CD8-positive, alpha-beta memory T cell (primary cell): ENCODE data around the gene WASF2. TPM values are rescaled to one million over a fixed set of nuclear protein-coding genes. Genes with fewer than 3 reads are reported as not detected.

Experiments
- CTCF ChIA-PET: fragments of 350-600 bp; sonication (Branson Sonifier 250); formaldehyde crosslinking; loops from one replicate; lab custom pipeline; 2021; ENCODE audit warnings: antibody characterized with exemption; lab: Charles Lee
- POLR2A ChIA-PET: fragments of 350-600 bp; sonication (Branson Sonifier 250); formaldehyde crosslinking; loops from one replicate; lab custom pipeline; 2021; ENCODE audit warnings: antibody characterized with exemption; lab: Charles Lee
- DNase-seq, 5 donors: peaks; one replicate each; pipeline versions ENCODE4 v3.0.0 to v3.0.0-alpha.2; 2020 to 2022; ENCODE audit warnings: mixed read lengths in 1 of 5
- H3K27ac ChIP-seq: one replicate; pipeline ENCODE4 v1.7.0; 2013; ENCODE audit warnings: low read depth, mild to moderate bottlenecking, low read length, moderate library complexity
- H3K27me3 ChIP-seq: 2 replicates; pipeline ENCODE4 v1.7.0; 2013; ENCODE audit warnings: low read length, mild to moderate bottlenecking; ENCODE audit not compliant: insufficient read depth, poor library complexity, severe bottlenecking
- H3K36me3 ChIP-seq: 2 replicates; pipeline ENCODE4 v1.7.0; 2013; ENCODE audit warnings: mild to moderate bottlenecking, low read length, moderate library complexity; ENCODE audit not compliant: insufficient read depth
- H3K4me1 ChIP-seq: 2 replicates; pipeline ENCODE4 v1.7.0; 2013; ENCODE audit warnings: mild to moderate bottlenecking, low read length, moderate library complexity; ENCODE audit not compliant: insufficient read depth
- H3K4me3 ChIP-seq: 2 replicates; pipeline ENCODE4 v1.7.0; 2013; ENCODE audit warnings: mild to moderate bottlenecking, low read length
- H3K9me3 ChIP-seq: 2 replicates; pipeline ENCODE4 v1.7.0; 2013; ENCODE audit warnings: mild to moderate bottlenecking, low read length
- H3K27ac Mint-ChIP-seq, 8 donors: one replicate each; pipeline ENCODE4 v1.8.0; 2020 to 2021; ENCODE audit warnings: mixed read lengths in 8 of 8, mild to moderate bottlenecking in 6 of 8, inconsistent platforms in 3 of 8, moderate library complexity in 3 of 8
- H3K27me3 Mint-ChIP-seq, 2 donors: one replicate each; pipeline ENCODE4 v1.8.0; 2020 to 2021; ENCODE audit warnings: mixed read lengths in 2 of 2, mild to moderate bottlenecking in 1 of 2, moderate library complexity in 1 of 2
- H3K36me3 Mint-ChIP-seq, 3 donors: one replicate each; pipeline ENCODE4 v1.8.0; 2020 to 2021; ENCODE audit warnings: mixed read lengths in 3 of 3, inconsistent platforms in 1 of 3, mild to moderate bottlenecking in 1 of 3
- H3K4me1 Mint-ChIP-seq, 3 donors: one replicate each; pipeline ENCODE4 v1.8.0; 2020 to 2021; ENCODE audit warnings: mixed read lengths in 3 of 3, inconsistent platforms in 1 of 3, mild to moderate bottlenecking in 1 of 3
- H3K4me3 Mint-ChIP-seq, 7 donors: one replicate each; pipeline ENCODE4 v1.8.0; 2020 to 2021; ENCODE audit warnings: mixed read lengths in 7 of 7, mild to moderate bottlenecking in 6 of 7, moderate library complexity in 4 of 7, inconsistent platforms in 2 of 7
- H3K9me3 Mint-ChIP-seq, 5 donors: one replicate each; pipeline ENCODE4 v1.8.0; 2020 to 2022; ENCODE audit warnings: mixed read lengths in 5 of 5, mild to moderate bottlenecking in 3 of 5, moderate library complexity in 2 of 5, inconsistent platforms in 1 of 5
- polyA plus RNA-seq: library from polyadenylated mRNA; unstranded; fragments of 300-500 nt; fragmentation: Illumina TruSeq; gene quantifications from one replicate; pipeline ENCODE4 v1.2.3, GENCODE V29; 2021
- total RNA-seq, 2 experiments: library from RNA; stranded (reverse); gene quantifications; one replicate each; pipeline ENCODE4 v1.2.3, GENCODE V29; 2021

Gene WASF2
- total and polyA plus RNA-seq, 3 experiments from 2014 or later, result 64.1 to 128 (median 120) TPM

GRCh38 chr1:27509127-27510080, 19.4 kb upstream of the WASF2 start:
- ChIA-PET CTCF (interaction anchor here (0.7 kb wide), 1 partner anchor 1510 kb away, joined by 5 read pairs; no protein-coding TSS in a partner anchor), POLR2A (no interaction called here)
- H3K27ac Mint-ChIP-seq, result peak overlapping the region in 4 of 8 donors; percentile 1 to 88 (median 56)
- Histone ChIP-seq H3K4me3 (no peak overlapping the region), H3K36me3 (no peaks in the 10 kb centered on the region), H3K4me1 (no peaks in the 10 kb centered on the region), H3K9me3 (no peaks in the 10 kb centered on the region), H3K27me3 (no peaks in the 10 kb centered on the region), H3K27ac (no peak overlapping the region)
- H3K36me3 Mint-ChIP-seq, result no peaks in the 10 kb centered on the region
- H3K27me3 Mint-ChIP-seq, result peaks cover 0 to 5% of the 10 kb centered on the region in 2 donors
- no peak overlapping the region for H3K4me3 Mint-ChIP-seq
- no peak for DNase-seq
- no peaks in the 10 kb centered on the region for H3K9me3 Mint-ChIP-seq
- no peaks in the 10 kb centered on the region for H3K4me1 Mint-ChIP-seq

- ChIA-PET CTCF (interaction anchor here (0.6 to 0.7 kb wide), 2 partner anchors 38 to 1509 kb away, joined by 3 to 5 read pairs; no protein-coding TSS in a partner anchor), POLR2A (no interaction called here)
- Mint-ChIP-seq H3K4me3 (no peak overlapping the region), H3K36me3 (no peaks in the 10 kb centered on the region), H3K4me1 (no peaks in the 10 kb centered on the region), H3K27ac (peak overlapping the region in 4 of 8 donors; percentile 23 to 61 (median 40)), H3K27me3 (peaks cover 0 to 4% of the 10 kb centered on the region in 2 donors), H3K9me3 (no peaks in the 10 kb centered on the region)
- no peaks in the 10 kb centered on the region for H3K9me3 ChIP-seq
- no peak overlapping the region for H3K27ac ChIP-seq
- H3K36me3 ChIP-seq, result no peaks in the 10 kb centered on the region
- no peaks in the 10 kb centered on the region for H3K4me1 ChIP-seq
- H3K27me3 ChIP-seq, result no peaks in the 10 kb centered on the region
- H3K4me3 ChIP-seq, result no peak overlapping the region
- no peak for DNase-seq
Observed at GRCh38 chr1:27507960-27508665, 18.1 kb upstream of the WASF2 start.

DNA sequence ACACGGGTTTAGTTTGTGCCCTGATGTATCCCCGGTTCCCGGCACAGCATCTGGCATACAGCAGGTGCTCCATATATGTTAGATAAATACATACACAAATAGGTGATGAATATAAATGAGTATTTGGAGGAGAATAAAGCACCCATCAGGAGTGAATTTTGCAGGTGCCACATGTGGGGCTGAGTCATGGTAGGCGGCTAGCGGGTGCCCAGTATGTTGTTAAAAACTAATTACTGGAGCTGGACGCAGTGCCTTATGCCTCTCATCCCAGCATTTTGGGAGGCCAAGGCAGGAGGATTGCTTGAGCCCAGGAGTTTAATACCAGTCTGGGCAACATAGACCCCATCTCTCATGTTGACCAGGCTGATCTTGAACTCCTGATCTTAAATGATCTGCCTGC, 16.7 kb upstream of the WASF2 start:
- DNase-seq, result no peak
- no peaks in the 10 kb centered on the region for H3K36me3 Mint-ChIP-seq
- peaks cover 0 to 4% of the 10 kb centered on the region in 2 donors for H3K27me3 Mint-ChIP-seq
- no peaks in the 10 kb centered on the region for H3K4me1 Mint-ChIP-seq
- H3K9me3 Mint-ChIP-seq, result no peaks in the 10 kb centered on the region
- no peaks in the 10 kb centered on the region for H3K4me1 ChIP-seq
- H3K9me3 ChIP-seq, result no peaks in the 10 kb centered on the region
- H3K27ac ChIP-seq, result no peak overlapping the region
- no peaks in the 10 kb centered on the region for H3K27me3 ChIP-seq
- peak overlapping the region in 1 of 8 donors; percentile 16 for H3K27ac Mint-ChIP-seq
- CTCF ChIA-PET, result no interaction called here
- no peak overlapping the region for H3K4me3 ChIP-seq
- POLR2A ChIA-PET, result no interaction called here
- no peaks in the 10 kb centered on the region for H3K36me3 ChIP-seq
- no peak overlapping the region for H3K4me3 Mint-ChIP-seq

GRCh38 chr1:27505420-27505680, 15.4 kb upstream of the WASF2 start:
- CTCF ChIA-PET, result interaction anchor here (0.9 kb wide), 1 partner anchor 164 kb away, joined by 3 read pairs; no protein-coding TSS in a partner anchor
- no peaks in the 10 kb centered on the region for H3K4me1 Mint-ChIP-seq

GRCh38 chr1:27504588-27505419, 14.8 kb upstream of the WASF2 start:
- Mint-ChIP-seq H3K4me3 (no peak overlapping the region), H3K27ac (no peak overlapping the region), H3K36me3 (no peaks in the 10 kb centered on the region), H3K9me3 (no peaks in the 10 kb centered on the region), H3K4me1 (no peaks in the 10 kb centered on the region), H3K27me3 (peaks cover 0 to 4% of the 10 kb centered on the region in 2 donors)
- Histone ChIP-seq H3K27me3 (no peaks in the 10 kb centered on the region), H3K9me3 (no peaks in the 10 kb centered on the region), H3K36me3 (no peaks in the 10 kb centered on the region), H3K4me1 (no peaks in the 10 kb centered on the region), H3K27ac (no peak overlapping the region), H3K4me3 (no peak overlapping the region)
- ChIA-PET POLR2A (no interaction called here), CTCF (interaction anchor here (0.9 kb wide), 1 partner anchor 165 kb away, joined by 3 read pairs; no protein-coding TSS in a partner anchor)
- DNase-seq, result no peak

More at GRCh38 chr1:27505420-27505680, 15.4 kb upstream of the WASF2 start:
- no peaks in the 10 kb centered on the region for H3K36me3 ChIP-seq
- no peak overlapping the region for H3K4me3 Mint-ChIP-seq
- peaks cover 0 to 4% of the 10 kb centered on the region in 2 donors for H3K27me3 Mint-ChIP-seq
- H3K4me3 ChIP-seq, result no peak overlapping the region
- H3K9me3 Mint-ChIP-seq, result no peaks in the 10 kb centered on the region
- H3K27ac ChIP-seq, result no peak overlapping the region
- H3K27me3 ChIP-seq, result no peaks in the 10 kb centered on the region
- H3K27ac Mint-ChIP-seq, result no peak overlapping the region
- DNase-seq, result no peak
- H3K4me1 ChIP-seq, result no peaks in the 10 kb centered on the region
- H3K36me3 Mint-ChIP-seq, result no peaks in the 10 kb centered on the region
- POLR2A ChIA-PET, result no interaction called here
- H3K9me3 ChIP-seq, result no peaks in the 10 kb centered on the region

GRCh38 chr1:27503844-27504587, 14.0 kb upstream of the WASF2 start:
- Mint-ChIP-seq H3K9me3 (no peaks in the 10 kb centered on the region), H3K4me1 (no peaks in the 10 kb centered on the region), H3K4me3 (no peak overlapping the region), H3K27me3 (peaks cover 2 to 3% of the 10 kb centered on the region in 2 donors), H3K36me3 (no peaks in the 10 kb centered on the region), H3K27ac (peak overlapping the region in 1 of 8 donors; percentile 51)
- no peak for DNase-seq
- Histone ChIP-seq H3K27me3 (no peaks in the 10 kb centered on the region), H3K4me1 (no peaks in the 10 kb centered on the region), H3K4me3 (no peak overlapping the region), H3K27ac (no peak overlapping the region), H3K9me3 (no peaks in the 10 kb centered on the region), H3K36me3 (no peaks in the 10 kb centered on the region)
- ChIA-PET CTCF (no interaction called here), POLR2A (no interaction called here)

DNA sequence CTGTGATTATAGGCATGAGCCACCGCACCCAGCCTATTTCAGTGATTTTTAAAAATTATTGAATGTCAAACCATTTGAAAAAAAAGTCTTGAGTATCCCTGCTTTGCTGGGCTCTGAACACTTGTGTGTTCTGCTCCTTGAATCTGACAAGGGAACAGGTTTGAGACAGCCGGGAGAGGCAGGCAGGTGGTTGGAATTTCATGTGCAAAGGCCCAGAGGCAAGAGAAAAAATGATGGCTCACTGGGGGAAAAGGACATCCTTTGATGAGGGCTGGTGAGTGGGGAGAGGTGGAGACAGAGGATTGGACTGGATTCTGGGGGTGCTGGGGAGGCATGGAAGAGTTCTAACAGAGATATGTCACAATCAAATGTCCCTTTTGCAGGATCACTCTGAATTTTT, 13.1 kb upstream of the WASF2 start:
- H3K4me1 Mint-ChIP-seq, result no peaks in the 10 kb centered on the region
- no peaks in the 10 kb centered on the region for H3K4me1 ChIP-seq
- no peaks in the 10 kb centered on the region for H3K36me3 ChIP-seq
- H3K4me3 ChIP-seq, result no peak overlapping the region
- H3K4me3 Mint-ChIP-seq, result no peak overlapping the region
- no peak overlapping the region for H3K27ac ChIP-seq
- DNase-seq, result no peak
- peak overlapping the region in 2 of 8 donors; percentile 42 to 47 for H3K27ac Mint-ChIP-seq
- no peaks in the 10 kb centered on the region for H3K9me3 Mint-ChIP-seq
- H3K36me3 Mint-ChIP-seq, result no peaks in the 10 kb centered on the region
- H3K27me3 ChIP-seq, result no peaks in the 10 kb centered on the region
- CTCF ChIA-PET, result no interaction called here
- peaks cover 0 to 6% of the 10 kb centered on the region in 2 donors for H3K27me3 Mint-ChIP-seq
- POLR2A ChIA-PET, result no interaction called here
- no peaks in the 10 kb centered on the region for H3K9me3 ChIP-seq
